ENCODE measurements around the gene ASPHD2.

DNA sequence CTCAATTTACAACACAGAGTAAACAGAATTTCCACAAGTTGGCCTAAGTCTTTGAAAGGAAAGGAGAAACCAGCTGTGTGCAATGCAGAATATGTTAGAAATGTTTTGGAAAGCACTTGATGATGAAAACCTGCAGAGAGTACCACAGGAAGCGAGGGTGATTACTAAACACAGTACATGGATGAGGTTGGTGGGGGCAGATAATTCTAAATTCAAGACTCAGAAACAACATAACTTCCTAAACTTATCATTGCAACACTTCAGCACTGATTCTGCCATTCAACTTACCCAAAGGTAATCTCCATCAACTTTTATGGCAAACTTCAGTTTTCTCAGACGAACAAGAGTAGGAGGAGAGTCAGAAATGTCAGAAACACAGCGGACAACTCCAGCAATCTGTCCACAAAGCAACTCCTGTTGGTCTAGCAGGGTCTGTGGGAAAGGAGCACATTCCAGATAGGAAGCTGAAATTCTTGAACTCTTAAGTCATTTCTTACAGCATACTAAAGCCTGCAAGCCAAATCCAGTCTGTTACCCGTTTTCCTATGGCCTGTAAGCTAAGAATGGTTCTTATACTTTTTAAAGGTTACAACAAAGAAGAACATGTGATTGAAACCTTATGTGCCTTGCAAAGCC, 47.8 kb downstream of the ASPHD2 start:
- TF ChIP-seq, protein P1, sequence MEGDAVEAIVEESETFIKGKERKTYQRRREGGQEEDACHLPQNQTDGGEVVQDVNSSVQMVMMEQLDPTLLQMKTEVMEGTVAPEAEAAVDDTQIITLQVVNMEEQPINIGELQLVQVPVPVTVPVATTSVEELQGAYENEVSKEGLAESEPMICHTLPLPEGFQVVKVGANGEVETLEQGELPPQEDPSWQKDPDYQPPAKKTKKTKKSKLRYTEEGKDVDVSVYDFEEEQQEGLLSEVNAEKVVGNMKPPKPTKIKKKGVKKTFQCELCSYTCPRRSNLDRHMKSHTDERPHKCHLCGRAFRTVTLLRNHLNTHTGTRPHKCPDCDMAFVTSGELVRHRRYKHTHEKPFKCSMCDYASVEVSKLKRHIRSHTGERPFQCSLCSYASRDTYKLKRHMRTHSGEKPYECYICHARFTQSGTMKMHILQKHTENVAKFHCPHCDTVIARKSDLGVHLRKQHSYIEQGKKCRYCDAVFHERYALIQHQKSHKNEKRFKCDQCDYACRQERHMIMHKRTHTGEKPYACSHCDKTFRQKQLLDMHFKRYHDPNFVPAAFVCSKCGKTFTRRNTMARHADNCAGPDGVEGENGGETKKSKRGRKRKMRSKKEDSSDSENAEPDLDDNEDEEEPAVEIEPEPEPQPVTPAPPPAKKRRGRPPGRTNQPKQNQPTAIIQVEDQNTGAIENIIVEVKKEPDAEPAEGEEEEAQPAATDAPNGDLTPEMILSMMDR (conservative IDR thresholded peaks at IDR 0.05; ENCODE audit: low read depth, low read length), result no peak
- TF ChIP-seq EZH2 (IDR thresholded peaks at IDR 0.05; ENCODE audit: borderline replicate concordance, low read depth, low read length, poor library complexity, severe bottlenecking), result no peak
